SHP77 treated with DMSO at 0.1 percent for 48 hours (cell line): ENCODE data around the gene CACNA1C.

ENCODE experiments used
- DNase-seq: peaks from one replicate; lab custom pipeline; 2025; lab: John Stamatoyannopoulos, UW

The CACNA1C gene

GRCh38 chr12:2627076-2627834, 574.5 kb downstream of the CACNA1C start:
- DNase-seq: no peak

- DNase-seq: no peak
Observed at GRCh38 chr12:2627835-2628191, 575.0 kb downstream of the CACNA1C start.

- DNase-seq: no peak
Observed at GRCh38 chr12:2628401-2628800, 575.6 kb downstream of the CACNA1C start.

GRCh38 chr12:2629051-2629450, 576.3 kb downstream of the CACNA1C start:
- DNase-seq: no peak

GRCh38 chr12:2631653-2632350, 579.0 kb downstream of the CACNA1C start:
- DNase-seq: no peak

GRCh38 chr12:2633176-2633824, 580.5 kb downstream of the CACNA1C start:
- DNase-seq: no peak

GRCh38 chr12:2633825-2634200, 581.0 kb downstream of the CACNA1C start:
- DNase-seq: no peak

- DNase-seq: no peak
Observed at GRCh38 chr12:2634471-2634870, 581.7 kb downstream of the CACNA1C start.

GRCh38 chr12:2636741-2637340, 584.1 kb downstream of the CACNA1C start:
- no peak for DNase-seq

- DNase-seq: no peak
Observed at GRCh38 chr12:2637371-2637770, 584.6 kb downstream of the CACNA1C start.

GRCh38 chr12:2638273-2639019, 585.7 kb downstream of the CACNA1C start:
- no peak for DNase-seq

GRCh38 chr12:2639020-2639298, 586.2 kb downstream of the CACNA1C start:
- no peak for DNase-seq

- DNase-seq: no peak
Observed at GRCh38 chr12:2640281-2640680, 587.5 kb downstream of the CACNA1C start.

- no peak for DNase-seq
Observed at GRCh38 chr12:2640709-2641108, 587.9 kb downstream of the CACNA1C start.

GRCh38 chr12:2641207-2641606, 588.4 kb downstream of the CACNA1C start:
- no peak for DNase-seq

GRCh38 chr12:2641761-2642160, 589.0 kb downstream of the CACNA1C start:
- DNase-seq: no peak

- DNase-seq: no peak
Observed at GRCh38 chr12:2642176-2642892, 589.5 kb downstream of the CACNA1C start.

GRCh38 chr12:2642896-2643425, 590.2 kb downstream of the CACNA1C start:
- DNase-seq: no peak

GRCh38 chr12:2643576-2644135, 590.9 kb downstream of the CACNA1C start:
- DNase-seq: no peak

GRCh38 chr12:2644683-2645405, 592.1 kb downstream of the CACNA1C start:
- DNase-seq: no peak
